ENCODE measurements around the gene PEX10.

The PEX10 gene

DNA sequence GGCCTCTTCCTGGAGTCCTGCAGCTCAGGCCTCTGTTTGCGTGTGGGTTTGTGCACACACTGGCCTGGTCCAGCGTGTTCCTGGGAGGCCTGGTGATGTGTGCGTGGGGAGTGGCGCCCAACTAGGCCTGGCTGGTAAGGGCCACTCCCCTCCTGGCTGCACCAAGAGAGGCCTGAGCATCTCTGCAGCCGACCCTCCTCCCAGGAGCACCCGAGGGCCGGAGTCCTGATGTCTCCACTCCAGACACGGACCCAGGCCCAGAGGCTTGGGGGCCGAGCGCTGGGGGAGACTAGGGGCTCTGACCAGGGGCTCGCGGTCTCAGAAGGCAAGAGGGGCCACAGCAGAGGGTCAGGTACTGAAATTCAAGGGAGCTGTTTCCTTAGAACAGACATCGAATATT lies 54.3 kb downstream of the PEX10 start:
- Histone ChIP-seq H3K9me2 (replicated peaks; ENCODE audit: low read depth, low read length) (no peaks in the 10 kb centered on the region), H2AFZ (ENCODE audit: low read length) (no peak overlapping the region), H3K79me2 (ENCODE audit: insufficient read depth, low read length) (no peaks in the 10 kb centered on the region)

DNA sequence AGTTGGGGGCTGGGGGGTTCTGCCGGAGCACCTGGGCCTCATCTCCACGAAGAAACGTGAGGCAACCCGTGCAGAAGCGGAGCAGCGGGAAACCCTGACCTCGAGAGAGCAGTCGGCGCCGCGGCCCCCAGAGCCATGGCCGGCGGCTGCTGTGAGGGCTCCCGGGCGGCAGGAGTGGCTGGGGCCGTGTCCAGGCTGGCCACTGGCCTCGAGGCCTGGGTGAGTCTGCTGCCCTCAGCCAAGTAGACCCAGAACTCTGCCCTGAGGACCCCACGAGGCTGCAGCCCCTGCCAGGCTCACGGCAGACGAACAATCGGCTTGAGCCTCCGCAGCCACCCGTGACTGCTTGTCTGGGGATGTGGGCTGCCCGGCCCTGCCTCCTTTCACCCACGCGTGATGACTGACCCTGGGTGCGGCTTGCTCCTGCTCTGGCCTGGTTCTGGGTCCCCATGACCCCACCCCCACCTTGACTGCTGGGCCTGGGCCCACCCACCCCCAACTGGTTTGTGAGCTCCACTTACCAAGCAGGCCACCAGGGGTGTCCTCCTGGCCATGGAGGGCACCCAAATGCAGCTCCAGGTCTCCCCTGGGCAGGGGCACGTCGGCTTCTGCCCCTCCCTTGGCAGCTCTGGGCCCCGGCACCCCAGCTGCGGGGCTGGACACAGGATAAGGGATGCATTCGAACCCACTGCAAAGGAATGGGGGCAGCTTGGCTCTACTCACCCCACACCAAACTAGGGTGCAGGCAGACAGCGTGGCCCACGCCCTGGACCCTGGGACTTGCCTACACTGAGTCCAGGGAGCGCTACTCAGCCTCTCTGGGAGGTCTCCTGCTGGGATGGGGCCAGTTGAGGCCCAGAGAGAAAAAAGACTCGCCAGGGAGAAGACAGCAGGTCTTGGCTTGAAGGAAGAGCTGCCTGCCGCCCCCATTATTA lies 55.2 kb downstream of the PEX10 start:
- H4K20me1 ChIP-seq (ENCODE audit: insufficient read depth, low read length, poor library complexity, severe bottlenecking) = no peaks in the 10 kb centered on the region
- no peak overlapping the region for H3K4me3 ChIP-seq (ENCODE audit: low read length, poor library complexity, severe bottlenecking)
- H3K9ac ChIP-seq (ENCODE audit: low read depth, low read length, poor library complexity, severe bottlenecking) = no peak overlapping the region
- H3K4me1 ChIP-seq (ENCODE audit: insufficient read depth, low read length, poor library complexity, severe bottlenecking) = no peaks in the 10 kb centered on the region
- H3F3A ChIP-seq (ENCODE audit: low read depth) = no peaks in the 10 kb centered on the region
- H3K36me3 ChIP-seq (ENCODE audit: insufficient read depth, low read length) = no peaks in the 10 kb centered on the region
- H3K27me3 ChIP-seq (ENCODE audit: insufficient read depth, low read length, poor library complexity, severe bottlenecking) = no peaks in the 10 kb centered on the region
- H3K4me2 ChIP-seq (ENCODE audit: low read depth, low read length, poor library complexity, severe bottlenecking) = no peak overlapping the region
- TF ChIP-seq, protein P1, sequence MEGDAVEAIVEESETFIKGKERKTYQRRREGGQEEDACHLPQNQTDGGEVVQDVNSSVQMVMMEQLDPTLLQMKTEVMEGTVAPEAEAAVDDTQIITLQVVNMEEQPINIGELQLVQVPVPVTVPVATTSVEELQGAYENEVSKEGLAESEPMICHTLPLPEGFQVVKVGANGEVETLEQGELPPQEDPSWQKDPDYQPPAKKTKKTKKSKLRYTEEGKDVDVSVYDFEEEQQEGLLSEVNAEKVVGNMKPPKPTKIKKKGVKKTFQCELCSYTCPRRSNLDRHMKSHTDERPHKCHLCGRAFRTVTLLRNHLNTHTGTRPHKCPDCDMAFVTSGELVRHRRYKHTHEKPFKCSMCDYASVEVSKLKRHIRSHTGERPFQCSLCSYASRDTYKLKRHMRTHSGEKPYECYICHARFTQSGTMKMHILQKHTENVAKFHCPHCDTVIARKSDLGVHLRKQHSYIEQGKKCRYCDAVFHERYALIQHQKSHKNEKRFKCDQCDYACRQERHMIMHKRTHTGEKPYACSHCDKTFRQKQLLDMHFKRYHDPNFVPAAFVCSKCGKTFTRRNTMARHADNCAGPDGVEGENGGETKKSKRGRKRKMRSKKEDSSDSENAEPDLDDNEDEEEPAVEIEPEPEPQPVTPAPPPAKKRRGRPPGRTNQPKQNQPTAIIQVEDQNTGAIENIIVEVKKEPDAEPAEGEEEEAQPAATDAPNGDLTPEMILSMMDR (conservative IDR thresholded peaks at IDR 0.05; ENCODE audit: low read length) = no peak
- TF ChIP-seq EZH2phosphoT487 (IDR thresholded peaks at IDR 0.05; ENCODE audit: borderline replicate concordance) = no peak
- no peak overlapping the region for H2AFZ ChIP-seq (ENCODE audit: low read length)
- H3K9me2 ChIP-seq (replicated peaks; ENCODE audit: low read depth, low read length) = no peaks in the 10 kb centered on the region
- no peaks in the 10 kb centered on the region for H3K9me3 ChIP-seq (ENCODE audit: insufficient read depth, low read depth, low read length)
- H3K79me2 ChIP-seq (ENCODE audit: insufficient read depth, low read length) = no peaks in the 10 kb centered on the region

More for the DNA sequence above, 54.3 kb downstream of the PEX10 start:
- Histone ChIP-seq H3K4me2 (ENCODE audit: low read depth, low read length, poor library complexity, severe bottlenecking) (no peak overlapping the region), H3K36me3 (ENCODE audit: insufficient read depth, low read length) (no peaks in the 10 kb centered on the region), H3K4me3 (ENCODE audit: low read length, poor library complexity, severe bottlenecking) (no peak overlapping the region), H3K9me3 (ENCODE audit: insufficient read depth, low read depth, low read length) (no peaks in the 10 kb centered on the region), H3K4me1 (ENCODE audit: insufficient read depth, low read length, poor library complexity, severe bottlenecking) (no peaks in the 10 kb centered on the region), H4K20me1 (ENCODE audit: insufficient read depth, low read length, poor library complexity, severe bottlenecking) (no peaks in the 10 kb centered on the region), H3F3A (ENCODE audit: low read depth) (no peaks in the 10 kb centered on the region), H3K9ac (ENCODE audit: low read depth, low read length, poor library complexity, severe bottlenecking) (no peak overlapping the region), H3K27me3 (ENCODE audit: insufficient read depth, low read length, poor library complexity, severe bottlenecking) (no peaks in the 10 kb centered on the region)
- TF ChIP-seq, protein P1 (conservative IDR thresholded peaks at IDR 0.05; ENCODE audit: low read length) = no peak
- TF ChIP-seq EZH2phosphoT487 (IDR thresholded peaks at IDR 0.05; ENCODE audit: borderline replicate concordance) = no peak

DNA sequence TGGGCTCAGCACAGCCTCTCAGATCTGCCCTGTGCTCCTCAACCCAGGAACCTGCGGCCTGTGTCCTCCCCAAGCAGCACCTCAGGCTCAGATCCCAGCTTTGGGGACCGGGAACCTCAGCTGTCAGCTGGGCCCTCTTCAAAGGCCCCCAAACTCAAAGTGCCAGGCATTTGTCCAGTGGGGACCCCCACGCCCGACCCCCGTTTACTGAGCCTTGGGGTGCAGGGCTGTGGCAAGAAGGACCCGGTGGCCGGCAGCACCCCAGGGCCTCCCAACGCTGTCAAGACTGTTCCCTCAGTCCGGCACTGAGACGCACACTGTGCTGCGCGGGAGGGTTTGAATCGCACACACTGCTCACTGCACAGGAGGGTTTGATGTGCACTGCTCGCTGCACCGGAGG lies 56.0 kb downstream of the PEX10 start:
- no peak for TF ChIP-seq EZH2phosphoT487 (IDR thresholded peaks at IDR 0.05; ENCODE audit: borderline replicate concordance)
- TF ChIP-seq, protein P1 (conservative IDR thresholded peaks at IDR 0.05; ENCODE audit: low read length) = no peak
- Histone ChIP-seq H3K27me3 (ENCODE audit: insufficient read depth, low read length, poor library complexity, severe bottlenecking) (no peaks in the 10 kb centered on the region), H3K36me3 (ENCODE audit: insufficient read depth, low read length) (no peaks in the 10 kb centered on the region), H3K9me3 (ENCODE audit: insufficient read depth, low read depth, low read length) (no peaks in the 10 kb centered on the region), H3F3A (ENCODE audit: low read depth) (no peaks in the 10 kb centered on the region), H4K20me1 (ENCODE audit: insufficient read depth, low read length, poor library complexity, severe bottlenecking) (no peaks in the 10 kb centered on the region), H3K79me2 (ENCODE audit: insufficient read depth, low read length) (no peaks in the 10 kb centered on the region), H3K4me2 (ENCODE audit: low read depth, low read length, poor library complexity, severe bottlenecking) (no peak overlapping the region), H2AFZ (ENCODE audit: low read length) (no peak overlapping the region), H3K4me1 (ENCODE audit: insufficient read depth, low read length, poor library complexity, severe bottlenecking) (no peaks in the 10 kb centered on the region), H3K4me3 (ENCODE audit: low read length, poor library complexity, severe bottlenecking) (no peak overlapping the region), H3K9ac (ENCODE audit: low read depth, low read length, poor library complexity, severe bottlenecking) (no peak overlapping the region), H3K9me2 (replicated peaks; ENCODE audit: low read depth, low read length) (no peaks in the 10 kb centered on the region)

Data from Loucy (cell line).